HepG2 (cell line): ENCODE results near the gene FAIM2. TPM values are rescaled to one million over a fixed set of nuclear protein-coding genes. Genes with fewer than 3 reads are reported as not detected.

ENCODE experiments used
- ATAC-seq: fragments of 200-7000 bp; cut with Tn5 transposase; 3 replicates; pipeline ENCODE4 v1.9.1; 2020; ENCODE audit warnings: mild to moderate bottlenecking, moderate library complexity
- BruUV-seq: library from RNA; stranded (reverse); fragments of 400-500 nt; replicated peaks from 2 replicates; lab custom pipeline; 2021; lab: Mats Ljungman, UMichigan
- CTCF ChIA-PET: fragments of 300-600 bp; formaldehyde crosslinking; extraction: SDS; loops from one replicate; lab custom pipeline; 2021; ENCODE audit warnings: low total read pairs, inconsistent platforms, low intra/inter-chr PET ratio; lab: Yijun Ruan, JAX
- POLR2A ChIA-PET: fragments of 350-600 bp; sonication (Branson Sonifier 250); formaldehyde crosslinking; loops from one replicate; lab custom pipeline; 2020; ENCODE audit warnings: antibody characterized with exemption, inconsistent platforms; lab: Yijun Ruan, JAX
- DNase-seq: peaks from one replicate; pipeline ENCODE4 v3.0.0-alpha.2; 2015; ENCODE audit warnings: low spot score
- FAIRE-seq: peaks from 3 replicates; lab custom pipeline; 2011; peaks lifted over from hg19 to GRCh38; lab: Jason Lieb, UNC
- H2AFZ ChIP-seq: one replicate; pipeline ENCODE4 v1.6.1; 2011; ENCODE audit warnings: low read length, inconsistent platforms
- H3K27ac ChIP-seq: fragments of 300-600 bp; 3 replicates; pipeline ENCODE4 v1.8.0; 2011; ENCODE audit warnings: mixed run types, mild to moderate bottlenecking, mixed read lengths, low read length, inconsistent platforms; ENCODE audit not compliant: insufficient read depth; ENCODE audit errors: extremely low read length
- H3K27me3 ChIP-seq, 2 experiments: fragments of 200-600 bp in 1 of 2; 2 replicates in 1 of 2; 3 replicates in 1 of 2; pipeline versions ENCODE4 v1.6.0 to v1.8.0; 2011; ENCODE audit warnings: low read length in 2 of 2, mild to moderate bottlenecking in 2 of 2, moderate library complexity in 2 of 2, inconsistent platforms in 1 of 2; ENCODE audit not compliant: insufficient read depth in 2 of 2, control insufficient read depth in 1 of 2
- H3K36me3 ChIP-seq, 2 experiments: fragments of 200-600 bp in 1 of 2; replicated peaks in 1 of 2; 2 replicates in 1 of 2; 3 replicates in 1 of 2; pipeline versions ENCODE4 v1.5.1 to v1.8.0; 2011; ENCODE audit warnings: low read length in 2 of 2, inconsistent platforms in 1 of 2; ENCODE audit not compliant: insufficient read depth in 2 of 2, control insufficient read depth in 1 of 2
- H3K4me1 ChIP-seq: 2 replicates; pipeline ENCODE4 v1.5.1; 2012; ENCODE audit warnings: low read length, inconsistent platforms; ENCODE audit not compliant: insufficient read depth
- H3K4me2 ChIP-seq: 2 replicates; pipeline ENCODE4 v1.6.0; 2011; ENCODE audit warnings: low read depth, low read length, inconsistent platforms
- H3K4me3 ChIP-seq, 3 experiments: fragments of 200-600 bp in 1 of 3; sonication (generic), shearing (Covaris generic) in 1 of 3; replicated peaks in 1 of 3; 2 replicates each; pipeline ENCODE4 v1.5.1; 2011 to 2016; ENCODE audit warnings: low read length in 3 of 3, inconsistent platforms in 2 of 3, low read depth in 2 of 3, mild to moderate bottlenecking in 2 of 3, control low read depth in 1 of 3, mixed read lengths in 1 of 3; ENCODE audit not compliant: insufficient read depth in 1 of 3
- H3K79me2 ChIP-seq: one replicate; pipeline ENCODE4 v1.6.1; 2011; ENCODE audit warnings: low read length, inconsistent platforms; ENCODE audit not compliant: insufficient read depth
- H3K9ac ChIP-seq: 2 replicates; pipeline ENCODE4 v1.6.0; 2011; ENCODE audit warnings: mild to moderate bottlenecking, low read depth, low read length, inconsistent platforms; ENCODE audit not compliant: insufficient read depth
- H3K9me3 ChIP-seq: 2 replicates; pipeline ENCODE4 v1.5.1; 2012; ENCODE audit warnings: mild to moderate bottlenecking, low read length
- H4K20me1 ChIP-seq: 2 replicates; pipeline ENCODE4 v1.6.0; 2011; ENCODE audit warnings: inconsistent platforms, mild to moderate bottlenecking, low read length, moderate library complexity; ENCODE audit not compliant: insufficient read depth
- TARDBP ChIP-seq: sonication (generic); formaldehyde crosslinking; IDR thresholded peaks from 2 replicates; pipeline ENCODE4 v1.8.0; 2022; ENCODE audit warnings: mild to moderate bottlenecking, missing genetic modification reagents
- YEATS2 ChIP-seq: sonication (generic); formaldehyde crosslinking; IDR thresholded peaks from 2 replicates; pipeline ENCODE4 v1.4.0; 2020; ENCODE audit warnings: missing genetic modification reagents, borderline replicate concordance
- ZNF484 ChIP-seq: sonication (generic); formaldehyde crosslinking; IDR thresholded peaks from 2 replicates; pipeline ENCODE4 v1.5.1; 2020; ENCODE audit warnings: mild to moderate bottlenecking, low read depth, missing genetic modification reagents, borderline replicate concordance
- ZNF660 ChIP-seq: sonication (generic); formaldehyde crosslinking; IDR thresholded peaks from 2 replicates; pipeline ENCODE4 v1.5.1; 2020; ENCODE audit warnings: mild to moderate bottlenecking, low read depth, missing genetic modification reagents, borderline replicate concordance
- ZNF781 ChIP-seq: sonication (generic); formaldehyde crosslinking; IDR thresholded peaks from 2 replicates; pipeline ENCODE4 v1.5.1; 2020; ENCODE audit warnings: borderline replicate concordance, mild to moderate bottlenecking, missing genetic modification reagents; ENCODE audit errors: not compliant biosample characterization
- WGBS: methylation state at CpG from one replicate; pipeline ENCODE4 v1.1.6; 2017; ENCODE audit warnings: low lambda C conversion rate; 5-methylcytosine and 5-hydroxymethylcytosine counted together
- in situ Hi-C: cut with HindIII; loops from 2 replicates; pipeline ENCODE4 v1.10.0; 2017; ENCODE audit warnings: low pct_unique_long_range_greater_than_20kb; ENCODE audit not compliant: extremely low pct_ligation_motif_present
- intact Hi-C: fragments of 100-400 bp; cut with micrococcal nuclease; formaldehyde crosslinking; loops from one replicate; pipeline ENCODE4 v1.10.0; 2022; ENCODE audit not compliant: unreplicated experiment
- polyA plus RNA-seq, 8 experiments: library from polyadenylated mRNA; depleted of rRNA in 3 of 8; stranded (reverse) in 7 of 8; unstranded in 1 of 8; fragments of >200 nt; fragmentation: Illumina TruSeq in 4 of 8; extraction: Trizol in 4 of 8; gene quantifications; 2 replicates each; pipeline versions ENCODE4 v1.2.1 to v1.2.3, GENCODE V29; 2011 to 2016; ENCODE audit warnings: low read depth in 4 of 8, missing spikeins in 1 of 8, mixed read lengths in 1 of 8; ENCODE audit not compliant: insufficient read depth in 1 of 8
- total RNA-seq, 5 experiments: library from RNA; depleted of rRNA; stranded (reverse); fragments of >200 nt; fragmentation: Illumina TruSeq; extraction: Trizol; gene quantifications; 2 replicates each; pipeline ENCODE4 v1.2.3, GENCODE V29; 2016; ENCODE audit warnings: low read depth in 1 of 5
- TF ChIP-seq, protein P1 (sequence below): IDR thresholded peaks from 2 replicates; pipeline ENCODE4 v1.6.1; 2016; ENCODE audit warnings: missing compliant biosample characterization, missing genetic modification reagents, borderline replicate concordance

Gene FAIM2
- total and polyA plus RNA-seq, 2 of the 13 experiments (the other 11 are each of a cell fraction or from before 2014, with no cell fraction given) = not detected

GRCh38 chr12:49921299-49921698 lies 17.6 kb upstream of the FAIM2 start:
- H3K9ac ChIP-seq = no peak overlapping the region
- H2AFZ ChIP-seq = no peak overlapping the region
- H3K27ac ChIP-seq = no peak overlapping the region
- H3K27me3 ChIP-seq = peaks cover 1 to 11% of the 10 kb centered on the region in 2 experiments; a peak in 3 of 5 replicates
- H4K20me1 ChIP-seq = no peaks in the 10 kb centered on the region
- no peaks in the 10 kb centered on the region for H3K9me3 ChIP-seq
- no peak for DNase-seq
- no peaks in the 10 kb centered on the region for H3K4me1 ChIP-seq
- intact Hi-C loops (no loop called here), in situ Hi-C loops (no loop called here)
- ChIA-PET CTCF (no interaction called here), POLR2A (no interaction called here)
- no peak overlapping the region for H3K4me2 ChIP-seq
- H3K79me2 ChIP-seq = no peaks in the 10 kb centered on the region
- 45% methylated on average over 3 of the region's 3 CpGs for WGBS
- no TSS peak for BruUV-seq
- H3K4me3 ChIP-seq = no peak overlapping the region
- no peak for ATAC-seq
- TF ChIP-seq ZNF660 = no peak
- TF ChIP-seq YEATS2 (CRISPR knock-in tag) = no peak
- TF ChIP-seq, all 625 proteins: peak for 0
- no peaks in the 10 kb centered on the region for H3K36me3 ChIP-seq
- FAIRE-seq = no peak

GRCh38 chr12:49920915-49921286 lies 17.2 kb upstream of the FAIM2 start:
- Histone ChIP-seq H3K79me2 (no peaks in the 10 kb centered on the region), H3K4me2 (no peak overlapping the region), H2AFZ (no peak overlapping the region), H3K27ac (no peak overlapping the region), H4K20me1 (no peaks in the 10 kb centered on the region), H3K4me1 (no peaks in the 10 kb centered on the region), H3K9ac (no peak overlapping the region), H3K27me3 (peaks cover 3 to 11% of the 10 kb centered on the region in 2 experiments; a peak in 3 of 5 replicates), H3K36me3 (no peaks in the 10 kb centered on the region)
- POLR2A ChIA-PET = no interaction called here
- no peak for DNase-seq
- in situ Hi-C loops = no loop called here
- TF ChIP-seq, protein P1, sequence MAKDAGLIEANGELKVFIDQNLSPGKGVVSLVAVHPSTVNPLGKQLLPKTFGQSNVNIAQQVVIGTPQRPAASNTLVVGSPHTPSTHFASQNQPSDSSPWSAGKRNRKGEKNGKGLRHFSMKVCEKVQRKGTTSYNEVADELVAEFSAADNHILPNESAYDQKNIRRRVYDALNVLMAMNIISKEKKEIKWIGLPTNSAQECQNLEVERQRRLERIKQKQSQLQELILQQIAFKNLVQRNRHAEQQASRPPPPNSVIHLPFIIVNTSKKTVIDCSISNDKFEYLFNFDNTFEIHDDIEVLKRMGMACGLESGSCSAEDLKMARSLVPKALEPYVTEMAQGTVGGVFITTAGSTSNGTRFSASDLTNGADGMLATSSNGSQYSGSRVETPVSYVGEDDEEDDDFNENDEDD (CRISPR knock-in tag) = no peak
- TF ChIP-seq TARDBP (CRISPR knock-in tag) (no peak), ZNF484 (CRISPR knock-in tag) (no peak), ZNF781 (CRISPR knock-in tag) (no peak)
- TF ChIP-seq, all 625 proteins: peak for 0
- FAIRE-seq = no peak
- no peaks in the 10 kb centered on the region for H3K9me3 ChIP-seq
- CTCF ChIA-PET = no interaction called here
- no peak overlapping the region for H3K4me3 ChIP-seq
- no TSS peak for BruUV-seq
- no peak for ATAC-seq
- intact Hi-C loops = no loop called here
- WGBS = 32% methylated on average over 3 of the region's 3 CpGs
